GM19468 (cell line): Measurements from ENCODE around the gene RABGGTA.
"Not testable (repeated sequence)": the region's sequence is repeated elsewhere in the genome, so short reads cannot be mapped to it uniquely, and the experiment has no call there.

Experiments used
- ATAC-seq: cut with Tn5 transposase; IDR thresholded peaks from one replicate; pipeline ENCODE4 v1.9.1; 2021; ENCODE audit warnings: mild to moderate bottlenecking, moderate library complexity, moderate number of reproducible peaks; ENCODE audit not compliant: unreplicated experiment; ENCODE audit errors: extremely low read depth

RABGGTA gene

DNA sequence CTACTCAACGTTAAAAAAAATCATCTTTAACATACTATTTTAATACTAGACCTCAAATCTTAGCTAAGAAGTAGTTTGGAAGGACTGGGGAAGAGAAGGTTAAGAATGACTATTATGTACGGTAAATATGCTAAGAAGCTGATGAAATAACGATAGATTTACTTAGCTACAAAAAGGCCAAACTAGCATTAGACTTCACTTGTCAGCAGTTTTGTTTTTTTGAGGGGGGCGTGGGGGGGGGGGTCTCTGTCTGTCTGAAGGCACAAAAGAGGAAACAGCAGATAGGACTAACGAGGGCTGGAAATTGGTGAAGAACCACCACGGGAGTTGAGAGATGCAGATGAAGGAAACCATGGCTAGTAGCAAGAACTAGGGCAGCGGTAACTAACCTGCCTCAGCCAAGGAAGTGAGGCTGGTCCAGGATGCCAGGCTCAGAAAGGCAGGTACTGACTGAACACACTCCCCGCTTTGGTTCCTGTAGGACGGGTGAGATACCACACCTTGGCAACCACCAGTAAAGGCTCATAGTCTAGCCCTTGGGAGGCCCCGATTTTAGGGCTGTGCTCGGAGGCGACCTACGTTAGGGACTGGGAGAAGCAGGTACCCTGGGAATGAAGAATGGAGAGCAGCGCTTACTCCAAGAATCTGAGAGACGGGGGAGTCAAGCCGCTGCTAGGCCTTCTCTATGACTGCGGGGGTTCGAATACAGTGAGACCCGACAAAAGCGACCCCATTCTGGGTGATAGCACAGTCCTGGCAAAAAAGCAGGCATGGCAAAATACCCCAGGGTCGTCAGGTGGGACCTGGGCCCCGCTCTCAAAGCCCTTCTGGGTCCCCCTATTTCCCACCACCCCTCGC is 39.9 kb downstream of the RABGGTA start:
- no peak for ATAC-seq

DNA sequence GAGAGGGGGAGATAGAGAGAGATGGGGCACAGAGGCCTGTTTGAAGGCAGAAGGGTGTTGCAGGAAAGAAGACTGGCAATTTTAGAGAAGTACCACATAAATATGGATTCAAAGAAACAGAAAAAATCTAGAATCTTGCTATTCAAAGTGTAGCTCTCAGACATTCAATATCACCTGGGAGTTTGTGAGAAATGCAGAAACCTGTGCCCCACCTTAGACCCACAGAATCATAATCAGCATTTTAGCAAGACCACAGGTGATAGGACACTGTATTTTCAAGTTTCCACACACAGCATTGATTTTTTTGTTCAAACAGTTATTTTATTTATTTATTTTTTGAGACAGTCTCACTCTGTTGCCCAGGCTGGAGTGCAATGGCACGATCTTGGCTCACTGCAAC is 42.5 kb downstream of the RABGGTA start:
- ATAC-seq = no peak

- no peak for ATAC-seq
These were observed 44.9 kb downstream of the RABGGTA start for GRCh38 chr14:24226473-24226872.

- ATAC-seq = no peak
These were observed 46.8 kb downstream of the RABGGTA start for GRCh38 chr14:24224618-24225071.

- ATAC-seq = not testable (repeated sequence)
These were observed 48.4 kb downstream of the RABGGTA start for GRCh38 chr14:24222987-24223386.

- no peak for ATAC-seq
These were observed 51.9 kb downstream of the RABGGTA start for GRCh38 chr14:24219521-24219920.

- no peak for ATAC-seq
These were observed 52.3 kb downstream of the RABGGTA start for GRCh38 chr14:24219080-24219479.

- ATAC-seq = not testable (repeated sequence)
These were observed 54.5 kb downstream of the RABGGTA start for GRCh38 chr14:24216876-24217275.

- ATAC-seq = no peak
These were observed 55.1 kb downstream of the RABGGTA start for GRCh38 chr14:24216345-24216699.
